Middle frontal gyrus (tissue), 1 donor: Measurements from ENCODE around the gene CEP57L1.

Experiments used
- DNase-seq: peaks from one replicate; pipeline ENCODE4 v3.0.0-alpha.2; 2015; ENCODE audit warnings: low spot score; ENCODE audit errors: extremely low spot score

The CEP57L1 gene

GRCh38 chr6:109095036-109095834 is at the start of gene CEP57L1:
CEP57L1 (plus strand) TSS chr6:109095507; CDS start chr6:109145222, 49,715 bp downstream.
- peak; percentile 95 for DNase-seq

DNA sequence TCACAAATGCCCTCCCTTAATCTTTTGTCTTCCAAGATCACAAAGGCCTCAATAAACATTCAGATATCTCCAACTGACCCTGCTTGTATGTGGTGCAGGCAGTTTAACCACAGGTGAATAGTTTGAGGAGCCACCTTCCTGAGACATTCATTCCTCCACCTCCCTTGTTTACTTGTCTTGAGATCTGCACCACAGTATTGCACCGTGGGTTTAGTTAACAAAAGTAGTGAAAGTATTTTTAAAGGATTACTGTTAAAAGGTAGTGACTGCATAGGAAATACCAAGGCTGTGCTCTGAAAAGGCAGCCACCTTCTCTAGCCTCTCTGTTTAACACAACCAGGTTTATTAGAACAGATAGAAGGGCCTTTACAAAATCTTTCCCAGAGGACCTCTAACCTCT is 47.1 kb upstream of the CEP57L1 start:
- no peak for DNase-seq

DNA sequence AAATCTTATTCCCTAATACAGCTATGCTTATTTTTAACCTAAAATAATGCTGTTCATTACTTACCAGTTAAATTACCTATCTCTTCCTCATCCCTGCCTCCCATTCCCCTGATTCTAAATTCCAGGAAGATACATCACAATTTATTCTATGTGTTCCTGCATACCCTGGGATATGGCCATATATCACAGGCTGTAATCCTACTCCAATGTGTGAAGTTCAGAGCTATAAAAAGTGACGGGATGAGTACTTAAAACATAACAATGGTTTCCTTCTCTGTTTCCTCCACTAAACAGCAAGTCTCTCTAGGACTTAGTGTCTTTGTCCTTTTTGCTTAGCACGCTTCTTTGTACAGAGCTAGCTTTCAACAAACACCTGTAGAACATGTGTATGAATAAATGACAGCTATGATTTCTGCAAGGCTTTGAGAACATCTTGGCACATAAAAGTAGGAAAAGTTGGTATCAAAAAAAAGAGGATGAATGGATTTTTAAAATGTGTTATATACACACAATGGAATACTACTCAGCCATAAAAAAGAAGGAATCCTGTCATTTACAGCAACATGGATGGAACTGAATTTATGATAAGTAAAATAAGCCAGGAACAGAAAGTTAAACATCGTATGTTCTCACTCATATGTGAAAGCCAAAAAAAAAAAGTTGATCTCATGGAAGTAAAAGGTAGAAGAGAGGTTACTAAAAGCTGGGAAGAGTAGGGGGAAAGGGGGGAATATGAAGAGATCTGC is 46.5 kb upstream of the CEP57L1 start:
- DNase-seq, result no peak

GRCh38 chr6:109050012-109050411 is 45.3 kb upstream of the CEP57L1 start:
- no peak for DNase-seq

DNA sequence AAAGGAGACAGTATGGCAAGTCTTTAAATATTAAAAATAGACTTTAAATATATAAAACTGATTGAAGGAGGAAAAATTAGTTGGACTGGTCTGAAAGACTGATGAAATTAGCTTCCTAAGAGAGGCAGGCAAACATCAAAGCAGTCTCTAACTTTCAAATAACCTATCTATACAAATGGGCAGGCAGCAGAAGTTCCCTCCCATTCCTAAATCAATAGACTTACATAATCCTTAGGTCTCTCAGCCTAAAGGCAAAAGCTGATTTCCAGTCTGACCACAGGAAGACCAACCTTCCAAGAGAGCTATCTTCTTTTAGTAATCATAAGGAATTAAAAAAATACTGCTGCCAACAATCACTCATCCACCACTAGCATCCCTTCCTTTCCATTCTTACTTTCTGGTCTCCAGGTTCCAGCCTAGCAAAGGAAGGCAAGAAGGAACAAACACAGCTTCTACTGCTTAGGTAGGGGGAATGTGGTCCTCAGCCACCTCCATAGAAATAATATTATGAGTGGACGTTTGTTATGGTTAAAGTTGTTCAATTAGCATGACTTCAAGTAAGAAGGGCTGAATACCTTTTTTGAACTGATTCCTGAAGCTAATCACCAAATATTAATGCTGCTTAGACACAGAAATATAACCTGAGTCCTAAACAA is 44.7 kb upstream of the CEP57L1 start:
- DNase-seq, result no peak

DNA sequence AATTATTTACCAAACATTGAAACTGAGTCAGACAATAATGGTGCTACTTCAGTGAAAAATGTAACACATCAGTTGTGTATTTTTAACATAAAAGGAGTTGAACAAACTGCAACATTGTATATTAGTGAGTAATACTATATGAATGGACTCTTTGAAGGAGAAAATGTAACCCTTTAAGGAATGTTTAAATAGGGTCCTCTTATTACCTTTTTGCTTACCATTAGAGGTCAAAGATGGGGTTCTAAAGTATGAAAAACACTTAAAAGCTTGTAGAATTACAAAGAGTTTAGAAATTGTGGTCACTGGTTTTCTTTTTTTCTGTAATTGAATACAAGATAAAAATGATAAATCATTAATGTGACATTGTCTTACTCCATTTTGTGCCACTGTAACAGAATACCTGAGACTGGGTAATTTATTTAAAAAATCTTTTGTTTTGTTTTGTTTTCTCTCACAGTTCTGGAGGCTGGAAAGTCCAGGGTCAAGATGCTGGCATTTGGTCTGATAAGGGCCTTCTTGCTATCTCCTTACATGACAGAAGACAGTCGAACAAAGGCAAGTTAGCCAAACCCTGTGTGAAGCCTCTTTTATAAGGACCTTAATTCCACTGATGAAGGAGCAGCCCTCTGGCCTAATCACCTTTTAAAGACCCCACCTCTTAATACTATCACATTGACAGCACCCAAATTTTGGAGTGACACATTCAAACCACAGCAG is 43.8 kb upstream of the CEP57L1 start:
- no peak for DNase-seq

DNA sequence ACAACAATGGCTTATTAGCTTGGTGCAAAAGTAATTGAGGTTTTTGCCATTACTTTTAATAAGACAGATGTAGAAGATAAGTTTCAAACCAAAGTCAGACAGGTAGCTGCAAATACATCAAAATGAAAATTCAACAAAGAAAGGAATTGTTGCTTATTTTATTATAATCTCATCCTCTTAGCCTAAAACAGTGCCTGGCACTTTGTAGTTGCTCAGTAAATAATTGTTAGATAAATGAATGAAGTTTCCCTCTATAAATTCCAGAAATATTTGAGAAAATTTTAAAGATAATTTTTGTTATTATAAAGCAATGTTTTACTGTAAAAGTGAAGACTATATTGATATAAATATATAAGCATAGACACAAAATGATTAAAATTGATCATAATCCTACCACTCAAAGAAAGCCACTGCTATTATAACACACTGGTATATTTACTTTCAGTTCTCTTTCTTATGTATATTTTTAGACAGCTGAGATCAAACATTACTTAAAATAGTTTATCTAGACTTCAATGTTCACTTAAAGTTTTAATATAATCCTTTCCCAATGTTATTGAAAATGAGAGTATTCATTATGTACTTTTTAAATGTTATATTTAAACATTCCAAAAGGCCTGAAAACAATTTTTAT is 43.2 kb upstream of the CEP57L1 start:
- DNase-seq, result no peak

GRCh38 chr6:109052852-109053251 is 42.5 kb upstream of the CEP57L1 start:
- no peak for DNase-seq

DNA sequence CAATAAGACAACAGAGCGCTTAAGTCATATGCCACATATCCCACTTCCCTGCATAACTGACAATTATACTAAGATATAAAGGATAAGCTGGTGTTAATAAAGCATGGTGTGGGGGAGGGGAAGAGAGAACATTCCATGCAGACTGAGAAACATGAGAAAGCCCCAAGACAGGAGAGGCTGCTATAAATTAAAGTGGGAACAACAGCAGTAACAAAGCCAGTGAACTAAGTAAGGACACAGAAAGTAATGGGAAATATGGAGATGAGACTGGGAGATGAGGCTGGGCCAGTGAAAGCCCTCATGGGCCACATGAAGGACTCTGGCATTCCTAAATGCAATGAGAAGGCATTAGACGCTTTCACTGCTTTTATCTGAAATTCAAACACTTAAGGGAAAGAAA is 42.0 kb upstream of the CEP57L1 start:
- DNase-seq, result no peak

- no peak for DNase-seq
Observed at GRCh38 chr6:109055771-109056235, 39.5 kb upstream of the CEP57L1 start.

- DNase-seq, result no peak
Observed at GRCh38 chr6:109056661-109057060, 38.6 kb upstream of the CEP57L1 start.

GRCh38 chr6:109058620-109059019 is 36.7 kb upstream of the CEP57L1 start:
- no peak for DNase-seq

- DNase-seq, result no peak
Observed at GRCh38 chr6:109059153-109059552, 36.2 kb upstream of the CEP57L1 start.

DNA sequence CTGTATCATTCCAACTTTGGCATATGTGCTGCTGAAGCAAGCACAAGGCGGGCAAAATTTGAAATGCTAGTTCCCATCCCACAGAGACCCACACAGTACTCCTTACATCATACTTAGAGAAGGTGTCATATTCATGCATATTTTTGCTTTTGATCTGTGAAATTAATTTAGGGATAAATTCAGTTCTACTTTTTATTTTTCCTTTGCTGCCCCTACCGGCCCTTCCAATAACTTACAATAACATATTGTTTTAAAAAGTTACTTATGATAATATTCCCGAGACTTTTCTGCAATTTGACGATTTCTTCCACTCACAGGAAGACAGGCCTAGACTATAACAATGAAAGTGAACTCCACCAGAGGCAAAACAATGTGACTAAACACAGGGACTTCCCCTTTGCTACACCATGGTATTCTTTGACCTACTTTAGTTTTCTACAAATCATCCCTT is 35.7 kb upstream of the CEP57L1 start:
- no peak for DNase-seq

DNA sequence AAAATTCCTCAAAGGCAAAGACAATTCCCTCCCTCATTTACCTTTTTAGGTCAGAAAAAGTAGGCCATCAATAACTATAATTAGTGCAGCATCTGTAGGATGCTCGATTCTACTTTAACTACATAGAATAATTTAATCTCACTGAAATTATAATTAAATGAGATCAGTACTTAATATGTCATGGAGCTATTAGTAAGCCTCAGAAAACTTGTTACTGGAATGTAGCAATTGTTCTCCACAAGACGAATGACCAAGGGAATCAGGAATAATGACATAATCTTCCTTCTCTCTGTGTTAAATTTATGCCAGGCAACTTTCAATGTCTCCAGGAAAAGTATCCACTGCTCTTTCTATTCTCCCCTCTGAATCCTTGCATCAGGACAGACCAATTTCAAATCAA is 34.7 kb upstream of the CEP57L1 start:
- no peak for DNase-seq

- no peak for DNase-seq
Observed at GRCh38 chr6:109062216-109062615, 33.1 kb upstream of the CEP57L1 start.

DNA sequence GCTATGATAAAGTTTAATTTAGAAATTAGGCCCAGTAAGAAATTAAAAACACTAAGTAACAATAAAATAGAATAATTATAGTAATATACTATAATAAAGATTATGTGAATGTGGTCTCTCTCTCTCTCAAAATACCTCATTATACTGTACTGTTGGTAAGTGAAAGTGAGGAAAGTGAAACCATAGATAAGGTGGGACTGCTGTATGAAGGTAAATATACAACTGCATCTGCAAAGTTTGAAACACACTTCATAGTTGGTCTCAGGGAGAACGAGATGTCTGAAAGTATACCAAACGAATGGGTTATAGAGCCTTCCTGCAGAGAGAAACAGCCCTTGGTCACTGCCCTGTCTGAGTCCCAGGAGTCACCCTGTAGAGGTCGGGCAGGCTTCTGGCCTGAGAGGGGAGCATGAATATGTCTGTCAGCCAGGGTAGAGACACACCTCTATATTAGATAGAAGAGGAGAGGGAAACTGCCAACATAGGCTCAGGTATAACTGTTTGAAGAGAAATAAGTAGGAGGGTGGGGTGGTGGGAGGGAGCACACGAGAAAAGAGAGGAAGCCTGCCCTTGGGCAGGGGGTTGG is 32.4 kb upstream of the CEP57L1 start:
- DNase-seq, result no peak

DNA sequence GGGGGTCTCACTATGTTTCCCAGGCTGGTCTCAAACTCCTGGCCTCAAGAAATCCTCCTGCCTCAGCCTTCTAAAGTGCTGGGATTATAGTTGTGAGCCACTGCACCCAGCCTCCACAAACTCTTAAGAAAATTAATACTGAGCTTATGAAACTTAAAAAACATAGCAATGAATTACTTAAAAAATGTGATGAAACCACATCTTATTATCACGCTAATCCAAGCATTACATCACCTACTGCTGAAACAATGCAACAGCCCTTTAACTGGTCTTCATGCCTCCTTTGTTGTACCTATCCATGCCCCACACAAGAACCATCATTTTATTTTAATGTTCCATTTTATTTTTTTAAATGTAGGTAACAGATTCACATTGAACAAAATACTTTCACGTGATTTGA is 25.6 kb upstream of the CEP57L1 start:
- DNase-seq, result no peak

DNA sequence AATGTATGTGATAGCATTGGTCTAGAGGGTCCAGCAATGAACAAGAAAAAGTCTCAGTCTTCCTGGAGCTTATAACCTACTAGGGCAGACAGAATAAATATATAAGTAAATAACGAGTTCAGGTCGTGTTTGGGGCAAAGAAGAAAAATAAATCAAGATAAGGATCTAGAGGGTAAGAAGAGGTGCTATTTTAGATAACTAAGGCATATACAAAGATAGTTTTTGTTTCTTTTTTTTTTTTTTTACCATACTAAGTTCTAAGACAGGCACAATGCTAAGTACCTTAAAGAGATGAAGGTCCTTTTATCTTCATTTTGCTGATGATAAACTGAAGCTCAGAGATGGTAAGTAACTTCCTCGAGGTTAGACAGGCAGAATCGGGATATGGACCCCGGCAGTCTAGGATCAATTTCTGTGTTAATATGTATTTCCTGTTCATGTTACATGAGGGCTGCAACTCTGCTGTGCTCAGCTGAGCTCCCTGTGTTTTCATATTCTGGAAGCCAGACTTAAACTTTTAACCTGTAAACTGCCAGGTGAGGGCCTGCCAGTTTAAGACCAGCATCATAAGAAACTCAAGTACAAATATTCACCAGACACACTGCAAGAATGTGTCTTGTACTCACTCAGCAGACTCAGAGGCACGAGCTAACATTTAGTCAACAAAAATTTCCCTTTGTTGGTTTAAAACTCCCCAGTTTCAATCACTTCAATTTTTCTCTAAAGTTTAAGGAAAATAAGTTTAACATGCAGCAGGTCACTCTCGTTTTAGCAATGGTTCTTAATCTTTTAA is 24.0 kb upstream of the CEP57L1 start:
- DNase-seq, result no peak
